Limb (tissue), 2 donors: ENCODE measurements around the gene RAD50.

Experiments
- DNase-seq, 2 donors: peaks; one replicate each; pipeline ENCODE4 v3.0.0-alpha.2; 2016; ENCODE audit errors: extremely low spot score in 2 of 2

The RAD50 gene

DNA sequence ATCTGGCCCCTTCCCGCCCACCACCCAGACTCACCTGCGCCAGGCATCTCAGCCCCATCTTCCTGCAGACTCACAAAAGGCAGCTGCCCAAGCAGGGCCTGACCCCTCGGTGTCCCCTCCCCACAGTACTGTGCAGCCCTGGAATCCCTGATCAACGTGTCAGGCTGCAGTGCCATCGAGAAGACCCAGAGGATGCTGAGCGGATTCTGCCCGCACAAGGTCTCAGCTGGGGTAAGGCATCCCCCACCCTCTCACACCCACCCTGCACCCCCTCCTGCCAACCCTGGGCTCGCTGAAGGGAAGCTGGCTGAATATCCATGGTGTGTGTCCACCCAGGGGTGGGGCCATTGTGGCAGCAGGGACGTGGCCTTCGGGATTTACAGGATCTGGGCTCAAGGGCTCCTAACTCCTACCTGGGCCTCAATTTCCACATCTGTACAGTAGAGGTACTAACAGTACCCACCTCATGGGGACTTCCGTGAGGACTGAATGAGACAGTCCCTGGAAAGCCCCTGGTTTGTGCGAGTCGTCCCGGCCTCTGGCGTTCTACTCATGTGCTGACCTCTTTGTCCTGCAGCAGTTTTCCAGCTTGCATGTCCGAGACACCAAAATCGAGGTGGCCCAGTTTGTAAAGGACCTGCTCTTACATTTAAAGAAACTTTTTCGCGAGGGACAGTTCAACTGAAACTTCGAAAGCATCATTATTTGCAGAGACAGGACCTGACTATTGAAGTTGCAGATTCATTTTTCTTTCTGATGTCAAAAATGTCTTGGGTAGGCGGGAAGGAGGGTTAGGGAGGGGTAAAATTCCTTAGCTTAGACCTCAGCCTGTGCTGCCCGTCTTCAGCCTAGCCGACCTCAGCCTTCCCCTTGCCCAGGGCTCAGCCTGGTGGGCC, 103.1 kb downstream of the RAD50 start:
- DNase-seq: no peak

DNA sequence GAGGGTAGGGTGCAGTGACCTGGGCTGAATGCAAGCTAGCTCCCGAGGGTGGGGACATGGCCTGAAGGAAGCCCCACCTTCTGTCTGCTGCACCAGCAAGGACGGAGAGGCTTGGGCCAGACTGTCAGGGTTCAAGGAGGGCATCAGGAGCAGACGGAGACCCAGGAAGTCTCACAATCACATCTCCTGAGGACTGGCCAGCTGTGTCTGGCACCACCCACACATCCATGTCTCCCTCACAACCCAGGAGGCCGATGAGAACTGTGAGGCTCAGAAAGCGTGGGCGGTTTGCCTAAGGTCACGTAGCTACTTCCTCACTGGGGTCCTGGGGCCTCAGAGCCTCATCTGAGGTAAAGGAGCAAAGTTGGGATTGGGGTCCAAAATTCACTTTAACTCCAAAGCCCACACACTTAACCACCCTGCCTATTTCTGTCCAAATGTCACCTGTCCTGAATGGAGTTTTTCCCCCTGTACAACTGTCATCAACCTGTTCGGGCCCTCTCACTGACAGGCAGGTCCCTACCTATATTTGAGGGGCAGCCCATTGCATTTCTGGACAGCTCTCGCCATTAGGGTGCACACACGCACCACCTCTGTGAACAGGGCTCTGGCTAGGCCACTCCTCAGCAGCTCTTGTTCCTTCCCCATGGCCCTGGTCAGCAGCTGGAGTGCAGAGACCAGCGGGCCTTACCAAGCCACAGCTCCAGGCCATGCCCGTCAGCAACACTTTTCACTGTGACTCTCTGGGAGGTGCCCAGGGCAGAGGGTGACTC, 104.6 kb downstream of the RAD50 start:
- no peak for DNase-seq

DNA sequence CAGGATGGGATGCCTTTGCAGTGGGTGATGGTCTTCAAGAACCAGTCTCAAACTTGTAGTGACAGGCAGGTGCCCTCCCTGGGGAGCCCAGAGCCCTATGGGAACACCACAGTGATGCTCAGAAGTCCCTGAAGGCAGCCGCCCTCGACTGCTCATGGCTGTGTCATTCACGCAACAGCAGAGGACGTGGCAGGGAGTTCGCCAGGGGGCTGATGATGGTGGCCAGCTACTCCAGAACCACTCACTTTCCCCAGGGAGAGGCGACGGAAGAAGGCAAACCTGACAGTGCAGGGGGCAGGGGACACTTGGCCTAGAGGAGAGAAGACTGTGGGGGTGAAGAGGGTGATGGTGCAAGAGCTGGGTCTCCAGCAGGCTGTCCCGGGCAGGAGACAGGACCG, 105.2 kb downstream of the RAD50 start:
- DNase-seq: no peak

DNA sequence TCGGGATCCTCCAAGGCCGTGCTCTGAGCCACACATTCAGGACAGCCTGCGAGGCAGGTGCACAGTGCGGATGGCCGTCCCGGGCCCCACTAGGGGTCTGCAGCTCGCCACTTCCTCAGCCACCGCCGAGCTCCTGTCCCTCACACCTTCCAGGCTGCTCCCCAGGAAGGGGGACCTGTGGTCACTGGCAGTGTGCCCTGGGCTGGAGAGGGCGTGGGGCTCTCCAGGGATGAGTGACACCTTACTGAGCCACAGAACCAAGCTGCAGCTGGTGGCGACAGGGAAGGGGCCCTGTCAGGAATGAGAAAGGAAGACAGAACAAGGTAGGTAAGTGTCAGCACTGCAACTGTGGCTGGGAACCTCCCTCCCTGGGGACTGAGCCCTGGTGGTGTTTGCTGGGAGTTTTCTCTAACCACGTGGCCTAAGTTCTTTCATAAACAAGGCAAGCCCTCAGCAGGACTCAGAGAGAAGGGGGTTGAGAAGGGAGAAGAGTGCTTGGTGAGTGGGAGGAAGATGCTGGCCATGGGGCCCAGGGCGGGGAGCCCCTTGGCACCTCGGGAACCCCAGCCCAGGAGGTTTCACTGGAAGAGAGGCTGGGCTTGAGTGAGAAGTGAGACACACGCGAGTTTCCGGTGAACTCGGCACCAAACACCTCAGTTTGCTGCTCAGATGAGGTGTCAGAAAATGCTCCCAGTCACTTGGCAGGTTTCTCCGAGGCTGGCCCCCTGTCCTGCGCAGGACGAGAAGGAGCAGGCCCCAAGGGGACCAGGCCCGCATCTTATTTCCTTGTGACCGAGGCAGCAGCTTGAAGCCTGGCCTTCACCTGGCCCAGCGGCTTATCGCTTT, 106.4 kb downstream of the RAD50 start:
- DNase-seq: no peak

DNA sequence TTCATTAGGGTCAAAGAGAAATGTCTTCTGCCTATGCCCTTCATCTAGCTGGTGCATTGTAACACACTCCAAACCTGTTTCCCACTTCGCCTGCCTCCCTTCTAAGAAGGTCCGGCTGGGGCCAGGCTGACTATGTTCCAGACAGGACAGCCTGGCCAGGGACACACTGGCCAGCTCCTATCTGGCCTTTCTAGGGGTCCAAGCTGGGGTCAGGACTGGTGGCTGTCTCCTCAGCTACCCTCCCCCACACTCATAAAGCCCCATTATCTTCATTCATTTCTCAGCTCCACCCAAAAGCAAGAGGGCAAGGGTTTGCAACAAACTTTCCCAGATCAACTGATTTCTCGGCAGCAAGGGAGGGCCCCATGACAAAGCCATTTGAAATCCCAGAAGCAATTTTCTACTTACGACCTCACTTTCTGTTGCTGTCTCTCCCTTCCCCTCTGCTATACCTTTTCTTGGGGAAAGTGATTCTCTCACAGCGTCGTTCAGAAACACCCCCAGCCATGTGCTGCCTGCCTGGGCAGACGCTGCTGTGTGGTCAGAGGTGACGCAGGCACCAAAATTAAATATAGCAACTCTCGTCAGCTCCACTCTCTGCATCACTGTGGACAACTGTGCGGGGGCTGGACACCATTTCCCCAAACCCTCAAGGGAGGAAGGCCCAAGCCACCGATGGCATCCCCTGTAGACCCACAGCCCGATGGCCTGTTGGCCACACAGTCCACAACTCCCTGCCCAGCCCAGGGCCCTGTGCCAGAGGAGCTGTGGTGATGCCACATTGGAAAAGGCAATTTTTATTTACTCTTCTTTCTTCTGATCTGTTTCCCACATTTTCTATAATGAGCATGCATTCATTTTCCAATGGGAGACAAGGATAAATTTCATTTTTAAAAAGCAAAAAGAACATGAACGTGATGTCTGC, 107.3 kb downstream of the RAD50 start:
- no peak for DNase-seq

DNA sequence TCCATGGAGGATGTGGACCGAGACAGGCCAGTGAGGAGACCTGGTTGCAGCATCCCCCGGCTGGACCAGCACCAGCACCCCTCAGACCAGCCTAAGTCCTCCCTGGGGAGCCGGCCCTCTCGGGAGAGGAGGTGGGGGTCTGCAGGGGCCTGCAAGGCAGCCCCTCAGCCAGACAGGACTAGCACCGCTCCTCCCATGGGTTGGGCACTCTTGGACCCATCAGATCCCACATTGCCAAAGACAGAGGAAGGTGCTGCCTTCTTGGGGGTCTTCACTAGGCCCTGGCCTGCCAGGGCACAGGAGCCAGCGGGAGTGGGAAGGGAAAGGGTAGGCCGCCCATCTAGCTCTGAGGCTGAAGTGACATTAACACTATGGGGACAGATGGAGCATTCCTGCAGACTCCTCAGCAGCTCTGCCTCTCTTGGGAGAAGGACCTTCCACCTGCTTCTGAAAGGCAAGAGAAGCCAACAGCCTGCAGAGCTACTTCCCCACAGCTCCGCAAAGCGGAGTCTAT, 108.0 kb downstream of the RAD50 start:
- DNase-seq: no peak

DNA sequence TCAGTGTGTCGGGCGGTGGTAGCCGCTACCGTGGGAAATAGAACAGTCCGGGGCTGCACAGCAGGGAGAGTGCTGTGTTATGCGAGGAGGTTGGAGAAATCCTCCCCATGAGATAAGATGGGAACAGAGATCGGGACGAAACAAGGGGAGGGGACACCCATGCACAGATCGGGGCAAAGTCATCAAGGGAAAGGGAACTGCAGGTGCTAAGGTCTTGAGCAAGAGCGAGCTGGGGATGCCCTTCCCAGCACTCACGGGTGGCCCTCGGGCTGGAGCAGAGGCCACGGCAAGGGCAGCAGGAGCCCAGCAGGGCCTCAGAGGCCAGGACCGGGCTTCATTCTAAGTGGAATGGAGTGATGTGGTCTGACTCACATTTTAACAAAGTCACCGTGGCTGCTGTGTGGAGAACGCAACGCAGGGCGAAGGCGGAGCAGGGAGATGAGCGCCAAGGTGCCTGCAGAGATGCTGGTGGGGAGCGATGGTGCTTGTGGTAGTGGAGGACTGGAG, 108.8 kb downstream of the RAD50 start:
- DNase-seq: no peak

DNA sequence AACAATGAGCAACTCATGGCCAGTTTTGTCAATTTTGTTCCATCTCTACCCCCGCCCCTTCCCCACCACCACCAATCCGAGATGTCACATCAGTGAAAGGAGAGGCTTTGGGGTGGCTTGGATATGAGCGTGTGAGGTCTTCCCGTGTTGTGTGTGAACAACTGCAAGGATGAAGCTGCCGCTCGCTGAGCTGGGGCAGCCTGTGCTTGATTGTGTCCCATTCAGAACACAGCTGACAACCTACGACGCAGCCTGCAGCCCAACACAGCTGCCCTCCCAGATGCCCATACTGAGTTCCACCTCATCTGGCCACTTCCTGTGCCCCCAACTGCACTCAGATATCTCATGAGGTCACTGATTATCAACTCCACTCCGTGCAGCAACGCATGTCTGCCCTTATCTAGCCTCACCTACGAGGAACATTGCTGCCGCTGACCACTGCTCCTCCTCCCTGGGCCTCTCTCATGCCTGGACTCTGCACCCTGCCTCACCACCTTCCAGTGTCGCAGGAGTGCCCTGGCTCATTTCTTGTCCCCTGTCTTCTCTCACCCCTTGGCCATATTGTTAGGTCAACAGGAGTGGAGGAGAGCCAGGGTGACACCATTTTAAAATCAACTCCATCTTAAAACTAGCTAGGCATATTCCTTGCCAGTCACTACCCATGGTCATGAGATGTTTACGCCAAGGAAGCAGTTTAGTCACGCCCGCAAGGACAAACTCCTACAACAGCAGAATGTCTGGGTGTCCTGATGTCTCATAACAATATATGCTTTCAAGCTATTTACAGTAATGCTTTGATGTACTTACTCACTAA, 109.7 kb downstream of the RAD50 start:
- no peak for DNase-seq

DNA sequence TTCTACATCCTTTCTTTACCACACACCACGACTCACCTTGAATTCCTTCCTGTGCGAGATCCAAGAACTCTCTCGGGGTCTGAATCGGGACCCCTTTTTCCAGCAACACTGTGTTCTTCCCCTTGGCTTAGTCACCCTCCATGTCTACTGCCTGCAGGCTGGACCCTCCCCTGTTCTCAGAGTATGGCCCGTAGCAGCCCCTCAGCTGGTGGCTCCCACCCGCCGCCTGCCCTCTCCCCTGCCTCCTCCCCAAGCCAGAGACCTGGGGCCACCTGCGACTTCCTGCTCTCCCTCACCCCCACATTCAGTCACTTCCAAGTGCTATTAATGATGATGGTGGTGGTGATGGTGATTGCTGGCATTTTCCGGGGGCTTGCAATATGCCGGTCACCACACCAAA, 110.5 kb downstream of the RAD50 start:
- DNase-seq: no peak

DNA sequence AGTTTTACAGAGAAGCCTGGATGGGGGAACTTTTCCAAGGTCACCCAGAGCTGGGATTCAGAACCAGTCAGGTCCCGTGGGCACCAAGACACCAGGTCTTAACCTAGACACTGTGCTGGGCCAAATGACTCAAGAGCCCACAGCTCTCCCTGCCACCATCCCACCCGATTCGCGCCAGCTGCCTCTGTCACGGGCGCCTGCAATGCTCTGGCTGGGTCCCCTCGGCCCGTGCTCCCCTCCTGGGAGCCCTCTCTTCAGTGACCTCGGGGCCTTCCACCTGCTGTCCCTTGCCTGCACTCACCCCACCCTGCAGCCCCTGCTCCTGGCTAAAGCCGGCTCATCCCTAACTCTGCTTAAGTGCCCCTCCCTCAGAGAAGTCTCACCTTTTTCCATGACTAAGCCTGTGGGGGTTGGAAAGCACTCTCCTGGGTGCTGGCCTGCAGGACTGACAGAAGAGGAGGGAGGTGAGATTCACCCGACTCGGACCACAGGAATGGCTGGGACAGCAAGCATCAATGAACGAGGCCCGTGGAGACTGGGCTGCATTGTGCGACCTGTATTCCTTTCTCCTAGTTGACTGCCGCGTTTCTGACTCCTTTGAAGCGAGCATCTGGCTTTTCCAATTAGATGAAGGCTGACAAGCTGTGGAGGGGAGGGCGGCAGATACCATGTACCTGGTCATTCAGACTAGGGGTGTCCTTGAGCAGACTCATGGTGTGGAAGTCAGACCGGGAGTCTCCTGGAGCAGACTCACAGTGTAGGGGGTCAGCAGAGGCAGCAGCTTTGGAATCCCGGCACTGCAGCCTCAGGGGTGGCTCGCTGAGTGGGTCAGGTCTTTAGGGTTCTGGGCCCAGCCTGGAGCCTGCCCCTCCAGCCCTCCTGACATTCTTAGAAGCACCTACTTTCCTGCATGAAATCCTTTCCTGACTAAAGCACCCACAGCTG, 111.3 kb downstream of the RAD50 start:
- no peak for DNase-seq

DNA sequence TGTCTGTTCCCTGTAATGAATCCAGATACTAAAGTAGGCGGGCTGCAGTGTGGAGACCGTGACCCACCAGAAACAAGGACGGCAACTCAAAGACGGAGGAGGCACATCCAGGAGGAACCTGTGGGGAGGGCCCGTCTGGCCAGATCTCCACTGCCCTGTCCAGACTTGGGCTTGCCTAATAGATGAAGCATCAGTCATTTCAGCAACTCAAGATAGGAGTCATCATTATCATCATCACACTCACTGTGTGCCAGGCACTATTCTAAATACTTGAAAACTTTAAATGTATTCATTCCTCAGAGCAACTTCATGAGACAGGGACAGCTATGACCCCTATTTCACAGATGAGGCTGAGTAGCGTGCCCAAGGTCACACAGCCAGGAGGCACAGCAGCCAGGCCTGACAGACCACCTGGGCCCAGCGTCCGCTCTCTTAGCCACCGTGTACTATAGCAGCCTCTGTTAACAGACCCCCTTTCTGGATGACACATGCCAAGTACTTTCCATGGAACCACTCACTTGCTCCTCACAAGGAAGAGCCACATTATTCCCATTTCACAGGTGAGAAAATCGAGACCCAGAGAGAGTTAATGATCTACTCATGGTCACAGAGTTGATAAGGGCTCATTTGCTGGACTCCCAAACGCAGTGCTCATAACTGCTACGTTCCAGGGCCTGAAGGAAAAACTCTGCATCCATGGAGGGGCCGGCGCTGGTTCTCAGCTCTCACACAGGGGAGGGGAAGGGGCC, 112.1 kb downstream of the RAD50 start:
- no peak for DNase-seq

DNA sequence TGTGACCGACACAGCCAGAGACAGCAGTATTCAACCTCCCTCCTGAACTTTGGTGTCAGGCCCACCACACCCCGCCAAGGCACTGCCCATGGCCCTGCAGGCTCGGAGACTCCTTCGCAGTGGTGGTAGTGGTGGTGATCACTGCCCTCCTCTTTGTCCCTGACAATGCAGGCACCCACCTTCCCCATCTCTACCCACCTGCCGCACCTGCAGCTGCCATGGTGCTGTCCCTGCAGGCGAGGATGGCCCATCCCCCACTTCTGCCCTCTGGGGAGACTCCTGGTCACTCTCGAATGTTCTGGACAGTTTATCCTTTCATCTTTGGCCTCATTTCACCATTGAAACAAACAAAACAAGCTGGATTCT, 112.7 kb downstream of the RAD50 start:
- DNase-seq: no peak

DNA sequence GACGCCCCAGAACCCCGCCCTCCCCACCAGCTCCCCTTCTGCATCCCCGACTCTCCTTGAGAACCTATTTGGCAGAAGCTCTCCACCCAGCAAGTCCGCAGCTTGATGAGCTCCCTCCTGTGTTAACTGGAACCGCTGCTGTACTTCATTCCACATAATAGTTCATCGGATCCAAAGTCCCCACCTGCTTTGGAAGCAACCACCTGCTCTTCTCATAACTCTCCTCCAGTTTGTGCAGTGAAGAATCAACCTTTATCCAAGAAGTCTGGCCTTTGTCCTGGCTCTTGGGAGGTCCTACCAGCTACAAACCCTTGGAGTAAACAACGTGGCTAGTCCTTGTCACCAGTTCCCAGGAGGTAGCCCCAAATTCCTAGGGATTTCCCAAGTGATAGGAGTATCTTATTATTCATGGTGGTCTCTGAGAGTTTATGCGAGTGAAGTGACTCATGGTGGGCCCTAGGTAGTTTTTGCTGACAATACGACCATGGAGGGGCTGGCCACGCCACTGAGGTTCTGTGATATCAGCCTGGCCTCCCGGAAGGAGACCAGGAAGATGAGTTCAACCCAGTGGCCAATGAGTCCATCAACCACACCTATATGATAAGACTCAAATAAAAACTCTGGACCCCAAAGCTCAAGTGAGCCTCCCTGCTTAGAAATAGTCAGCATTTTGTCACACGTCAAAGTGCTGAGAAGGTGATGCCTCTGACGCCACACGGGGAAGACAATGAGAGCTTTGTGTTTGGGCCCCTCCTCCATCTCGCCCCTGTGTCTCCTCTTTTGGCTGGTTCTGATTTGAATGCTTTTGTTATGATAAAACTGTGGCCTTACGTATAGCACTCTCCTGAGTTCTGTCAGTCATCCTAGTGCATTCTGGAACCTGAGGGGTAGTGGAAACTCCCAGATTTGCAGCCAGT, 113.4 kb downstream of the RAD50 start:
- no peak for DNase-seq

DNA sequence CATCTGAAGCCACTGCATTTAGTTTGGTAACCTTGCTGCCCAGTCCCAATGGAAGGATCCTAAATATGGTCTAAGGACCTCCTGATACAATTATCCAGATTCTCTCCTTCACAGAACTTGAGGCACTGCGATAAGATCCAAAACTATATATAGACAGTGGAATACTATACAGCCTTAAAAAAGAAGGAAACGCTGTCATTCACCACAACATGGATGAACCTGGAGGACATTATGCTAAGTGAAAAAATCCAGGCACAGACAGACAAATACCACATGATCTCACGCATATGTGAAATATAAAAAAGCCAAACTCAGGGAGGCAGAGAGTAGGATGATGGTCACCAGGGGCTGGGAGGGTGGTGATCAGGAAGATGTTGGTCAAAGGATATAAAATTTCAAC, 114.2 kb downstream of the RAD50 start:
- DNase-seq: no peak

DNA sequence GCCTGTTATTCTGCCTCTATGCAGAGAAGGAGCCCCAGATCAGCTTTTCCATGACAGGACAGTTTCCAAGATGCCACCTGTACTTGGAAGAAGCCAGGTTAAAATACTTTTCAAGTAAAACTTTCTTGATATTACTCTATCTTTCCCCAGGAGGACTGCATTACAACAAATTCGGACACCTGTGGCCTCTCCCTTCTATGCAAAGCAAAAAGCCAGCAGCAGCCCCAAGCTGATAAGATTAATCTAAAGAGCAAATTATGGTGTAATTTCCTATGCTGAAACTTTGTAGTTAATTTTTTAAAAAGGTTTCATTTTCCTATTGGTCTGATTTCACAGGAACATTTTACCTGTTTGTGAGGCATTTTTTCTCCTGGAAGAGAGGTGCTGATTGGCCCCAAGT, 116.7 kb downstream of the RAD50 start:
- DNase-seq: no peak

DNA sequence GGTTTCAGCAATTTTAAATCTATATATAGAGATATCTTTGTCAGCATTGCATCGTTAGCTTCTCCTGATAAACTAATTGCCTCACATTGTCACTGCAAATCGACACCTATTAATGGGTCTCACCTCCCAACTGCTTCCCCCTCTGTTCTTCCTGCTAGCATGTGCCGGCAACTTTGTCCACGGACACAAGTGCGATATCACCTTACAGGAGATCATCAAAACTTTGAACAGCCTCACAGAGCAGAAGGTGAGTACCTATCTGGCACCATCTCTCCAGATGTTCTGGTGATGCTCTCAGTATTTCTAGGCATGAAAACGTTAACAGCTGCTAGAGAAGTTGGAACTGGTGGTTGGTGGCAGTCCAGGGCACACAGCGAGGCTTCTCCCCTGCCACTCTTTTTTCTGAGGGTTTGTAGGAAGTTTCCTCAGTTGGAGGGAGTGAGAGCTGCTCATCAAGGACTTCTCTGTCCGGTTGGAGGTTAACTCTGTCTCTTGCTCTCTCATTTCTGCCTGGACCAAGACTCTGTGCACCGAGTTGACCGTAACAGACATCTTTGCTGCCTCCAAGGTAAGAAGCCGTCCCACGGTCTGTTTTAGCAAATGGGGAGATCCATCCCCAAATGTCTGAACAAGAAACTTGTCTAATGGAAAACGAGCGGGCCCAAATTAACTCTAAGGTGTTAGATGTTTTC, 117.3 kb downstream of the RAD50 start, which contains the start of gene IL4:
TSS of gene IL4 (plus strand) at position 51 of the 692 bp plus-strand sequence. CDS start at position 113, 62 bp downstream.
- no peak for DNase-seq
